ENCODE data around the gene TP63. TPM values are rescaled to one million over a fixed set of nuclear protein-coding genes. Genes with fewer than 3 reads are reported as not detected.

Gene TP63
- total and polyA plus RNA-seq, 9 donors, result 7.0 to 26.5 (median 14.8) TPM

- Histone ChIP-seq H3K4me1 (ENCODE audit: control insufficient read depth, insufficient read depth, low read length) (no peaks in the 10 kb centered on the region), H3K4me3 (ENCODE audit: low read length) (no peak overlapping the region), H3K27ac (ENCODE audit: low read length) (no peak overlapping the region), H3K27me3 (ENCODE audit: control insufficient read depth, insufficient read depth, low read length) (no peaks in the 10 kb centered on the region), H3K9me3 (replicated peaks; ENCODE audit: control insufficient read depth, low read depth, low read length) (no peaks in the 10 kb centered on the region), H3K36me3 (ENCODE audit: control insufficient read depth, insufficient read depth, low read length) (no peaks in the 10 kb centered on the region)
- DNase-seq, result no peak
- no CpG with 5 or more reads among the region's 2 CpGs for WGBS (ENCODE audit: insufficient coverage)
Measured at GRCh38 chr3:189690672-189691071, 59.5 kb downstream of the TP63 start.

DNA sequence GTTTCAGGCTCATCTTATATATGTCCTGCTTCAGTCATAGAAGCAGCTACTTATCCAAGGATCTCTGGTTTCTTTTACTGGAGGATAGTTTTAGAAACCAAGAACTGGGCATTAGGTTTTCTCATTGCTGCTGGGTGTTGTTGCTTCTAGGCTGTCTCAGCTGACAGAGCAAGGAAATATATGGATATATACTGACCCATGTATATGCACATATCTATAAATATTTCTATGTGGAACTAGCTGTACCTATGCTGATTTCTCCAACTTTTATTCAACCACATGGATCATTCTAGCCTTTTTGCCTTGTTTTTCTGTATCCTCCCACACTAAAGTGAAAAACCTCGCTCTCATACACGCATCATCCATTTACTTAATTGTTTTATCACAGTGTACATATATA is 64.2 kb downstream of the TP63 start:
- no peaks in the 10 kb centered on the region for H3K36me3 ChIP-seq (ENCODE audit: control insufficient read depth, insufficient read depth, low read length)
- no peak for DNase-seq
- no peak overlapping the region for H3K27ac ChIP-seq (ENCODE audit: low read length)
- no peaks in the 10 kb centered on the region for H3K9me3 ChIP-seq (replicated peaks; ENCODE audit: control insufficient read depth, low read depth, low read length)
- no peaks in the 10 kb centered on the region for H3K4me1 ChIP-seq (ENCODE audit: control insufficient read depth, insufficient read depth, low read length)
- no CpG with 5 or more reads among the region's 2 CpGs for WGBS (ENCODE audit: insufficient coverage)
- no peak overlapping the region for H3K4me3 ChIP-seq (ENCODE audit: low read length)
- H3K27me3 ChIP-seq (ENCODE audit: control insufficient read depth, insufficient read depth, low read length), result no peaks in the 10 kb centered on the region

DNA sequence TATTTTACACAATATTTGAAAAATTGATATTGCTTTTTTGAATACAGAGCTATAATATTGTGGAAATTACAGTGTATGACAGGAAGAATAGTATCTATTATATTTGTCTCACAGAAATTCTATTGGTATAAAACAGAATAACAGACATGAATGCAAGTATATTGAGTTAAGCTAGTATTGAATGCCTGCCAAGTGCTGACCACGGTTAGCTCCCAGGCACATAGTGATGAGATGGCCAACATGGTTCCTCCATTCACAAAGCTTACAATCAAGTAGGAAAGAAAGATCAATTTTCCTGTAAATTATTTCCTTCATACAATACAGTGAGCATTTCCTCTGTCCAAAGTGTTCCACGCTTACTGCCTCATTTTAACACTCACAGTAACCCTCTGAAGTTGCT is 67.6 kb downstream of the TP63 start:
- WGBS (ENCODE audit: insufficient coverage), result 30% methylated on average over 2 of the region's 2 CpGs
- Histone ChIP-seq H3K4me3 (ENCODE audit: low read length) (no peak overlapping the region), H3K27ac (ENCODE audit: low read length) (no peak overlapping the region), H3K4me1 (ENCODE audit: control insufficient read depth, insufficient read depth, low read length) (peaks cover 2% of the 10 kb centered on the region), H3K27me3 (ENCODE audit: control insufficient read depth, insufficient read depth, low read length) (no peaks in the 10 kb centered on the region), H3K9me3 (replicated peaks; ENCODE audit: control insufficient read depth, low read depth, low read length) (no peaks in the 10 kb centered on the region), H3K36me3 (ENCODE audit: control insufficient read depth, insufficient read depth, low read length) (no peaks in the 10 kb centered on the region)
- DNase-seq, result no peak

DNA sequence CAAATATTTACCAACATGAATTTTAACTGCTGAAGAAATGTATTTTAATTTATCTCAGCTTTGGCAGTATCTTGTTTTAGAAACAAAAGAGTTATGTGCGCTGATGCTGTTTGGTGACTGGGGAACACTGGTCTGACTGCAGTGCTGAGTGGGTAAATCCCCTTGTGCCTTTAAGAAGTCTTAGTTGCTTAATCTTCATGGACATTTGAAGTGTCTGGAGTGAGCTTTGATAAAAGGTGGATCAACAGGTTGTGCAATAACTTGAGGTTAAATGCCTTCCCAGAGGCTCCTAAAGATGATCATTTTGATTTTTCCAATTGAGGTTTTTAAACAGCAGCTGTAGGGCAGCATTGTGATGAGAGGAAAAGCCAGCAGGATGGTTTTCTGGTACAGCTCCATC is 68.7 kb downstream of the TP63 start:
- Histone ChIP-seq H3K9me3 (replicated peaks; ENCODE audit: control insufficient read depth, low read depth, low read length) (no peaks in the 10 kb centered on the region), H3K27me3 (ENCODE audit: control insufficient read depth, insufficient read depth, low read length) (no peaks in the 10 kb centered on the region), H3K27ac (ENCODE audit: low read length) (no peak overlapping the region), H3K4me3 (ENCODE audit: low read length) (no peak overlapping the region), H3K4me1 (ENCODE audit: control insufficient read depth, insufficient read depth, low read length) (peaks cover 2% of the 10 kb centered on the region), H3K36me3 (ENCODE audit: control insufficient read depth, insufficient read depth, low read length) (no peaks in the 10 kb centered on the region)
- WGBS (ENCODE audit: insufficient coverage), result 90% methylated on average over 1 of the region's 1 CpG
- DNase-seq, result no peak

DNA sequence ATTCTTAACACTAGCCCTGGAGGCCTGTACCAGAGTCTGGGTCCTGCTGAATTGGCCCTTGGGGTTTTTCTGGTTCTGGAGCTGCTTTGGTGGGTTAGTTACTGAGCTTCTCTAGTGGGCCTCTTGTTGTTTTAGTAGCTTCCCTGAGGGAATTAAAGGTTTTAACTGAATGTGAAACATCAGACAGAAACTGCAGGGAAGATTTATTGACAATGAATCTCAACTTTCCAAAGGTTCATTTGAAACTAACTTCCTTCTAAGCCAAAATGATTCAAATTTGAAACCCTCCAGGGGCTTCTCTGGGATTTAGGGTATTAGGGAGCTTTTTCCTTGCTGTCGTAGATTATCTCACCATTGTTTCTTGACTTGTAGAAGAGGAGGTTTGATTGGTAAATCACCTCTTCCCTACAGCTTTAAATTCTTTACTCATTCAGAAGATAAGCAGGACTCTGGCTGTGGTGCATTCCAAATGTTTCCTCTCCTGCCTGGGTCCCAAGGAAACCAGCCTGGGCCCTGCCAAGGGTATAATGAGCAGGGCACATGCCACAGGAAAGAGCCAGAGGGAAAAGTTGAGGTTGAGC is 71.0 kb downstream of the TP63 start:
- Histone ChIP-seq H3K4me3 (ENCODE audit: low read length) (no peak overlapping the region), H3K27me3 (ENCODE audit: control insufficient read depth, insufficient read depth, low read length) (no peaks in the 10 kb centered on the region), H3K36me3 (ENCODE audit: control insufficient read depth, insufficient read depth, low read length) (no peaks in the 10 kb centered on the region), H3K27ac (ENCODE audit: low read length) (no peak overlapping the region), H3K9me3 (replicated peaks; ENCODE audit: control insufficient read depth, low read depth, low read length) (no peaks in the 10 kb centered on the region), H3K4me1 (ENCODE audit: control insufficient read depth, insufficient read depth, low read length) (peaks cover 2% of the 10 kb centered on the region)
- WGBS (ENCODE audit: insufficient coverage), result no CpG with 5 or more reads among the region's 1 CpG
- no peak for DNase-seq

- Histone ChIP-seq H3K36me3 (ENCODE audit: control insufficient read depth, insufficient read depth, low read length) (no peaks in the 10 kb centered on the region), H3K4me3 (ENCODE audit: low read length) (no peak overlapping the region), H3K27me3 (ENCODE audit: control insufficient read depth, insufficient read depth, low read length) (no peaks in the 10 kb centered on the region), H3K9me3 (replicated peaks; ENCODE audit: control insufficient read depth, low read depth, low read length) (no peaks in the 10 kb centered on the region), H3K27ac (ENCODE audit: low read length) (no peak overlapping the region), H3K4me1 (ENCODE audit: control insufficient read depth, insufficient read depth, low read length) (peaks cover 2% of the 10 kb centered on the region)
- no CpG with 5 or more reads among the region's 1 CpG for WGBS (ENCODE audit: insufficient coverage)
- no peak for DNase-seq
Measured at GRCh38 chr3:189703865-189704264, 72.7 kb downstream of the TP63 start.

- 100% methylated on average over 2 of the region's 3 CpGs for WGBS (ENCODE audit: insufficient coverage)
- H3K36me3 ChIP-seq (ENCODE audit: control insufficient read depth, insufficient read depth, low read length), result no peaks in the 10 kb centered on the region
- no peak overlapping the region for H3K27ac ChIP-seq (ENCODE audit: low read length)
- peaks cover 8% of the 10 kb centered on the region for H3K4me1 ChIP-seq (ENCODE audit: control insufficient read depth, insufficient read depth, low read length)
- DNase-seq, result no peak
- no peaks in the 10 kb centered on the region for H3K27me3 ChIP-seq (ENCODE audit: control insufficient read depth, insufficient read depth, low read length)
- no peak overlapping the region for H3K4me3 ChIP-seq (ENCODE audit: low read length)
- H3K9me3 ChIP-seq (replicated peaks; ENCODE audit: control insufficient read depth, low read depth, low read length), result no peaks in the 10 kb centered on the region
Measured at GRCh38 chr3:189708375-189708774, 77.2 kb downstream of the TP63 start.

DNA sequence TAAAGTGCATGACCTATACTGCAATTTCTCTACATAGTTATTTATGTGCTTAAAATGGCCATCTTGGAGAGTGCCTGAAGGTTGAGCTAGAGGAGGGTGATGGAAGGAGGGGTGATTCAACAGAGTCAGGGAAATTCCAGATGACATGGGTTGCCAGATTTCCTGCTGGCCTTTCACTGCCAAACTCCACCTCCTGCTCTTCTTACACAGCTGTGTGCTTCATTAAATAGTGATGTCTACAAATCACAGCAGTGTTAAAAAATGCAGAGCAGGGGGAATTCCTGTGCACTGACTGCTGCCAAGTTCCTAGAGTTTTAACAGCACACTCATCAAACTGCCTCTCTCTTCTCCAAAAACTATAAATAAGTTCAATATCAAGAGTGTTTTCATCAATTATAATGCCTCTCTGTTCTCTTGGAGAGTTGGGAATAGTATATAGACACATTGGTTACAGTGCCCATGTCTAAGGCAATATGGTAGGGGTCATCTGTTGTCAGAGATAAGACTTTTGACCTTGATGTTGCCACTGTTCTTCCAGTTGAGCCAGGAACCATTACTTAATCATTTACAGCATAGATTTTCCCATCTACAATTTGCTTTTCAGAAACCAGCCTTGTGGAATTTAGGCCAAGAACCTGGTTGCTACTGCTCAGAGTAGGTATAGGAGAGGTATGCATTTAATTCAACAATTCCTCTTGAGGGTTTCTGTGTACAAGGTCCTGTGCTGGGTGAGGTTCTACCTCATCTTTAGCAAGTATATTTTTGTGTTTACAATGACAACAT is 79.6 kb downstream of the TP63 start:
- no peaks in the 10 kb centered on the region for H3K36me3 ChIP-seq (ENCODE audit: control insufficient read depth, insufficient read depth, low read length)
- peak; percentile 99 for DNase-seq
- H3K4me1 ChIP-seq (ENCODE audit: control insufficient read depth, insufficient read depth, low read length), result peaks cover 8% of the 10 kb centered on the region
- no peaks in the 10 kb centered on the region for H3K27me3 ChIP-seq (ENCODE audit: control insufficient read depth, insufficient read depth, low read length)
- no peak overlapping the region for H3K4me3 ChIP-seq (ENCODE audit: low read length)
- peak overlapping the region; percentile 77 for H3K27ac ChIP-seq (ENCODE audit: low read length)
- H3K9me3 ChIP-seq (replicated peaks; ENCODE audit: control insufficient read depth, low read depth, low read length), result no peaks in the 10 kb centered on the region

GRCh38 chr3:189712906-189713483 is 81.8 kb downstream of the TP63 start:
- no peak for DNase-seq
- no CpG with 5 or more reads among the region's 2 CpGs for WGBS (ENCODE audit: insufficient coverage)
- no peak overlapping the region for H3K27ac ChIP-seq (ENCODE audit: low read length)
- no peaks in the 10 kb centered on the region for H3K27me3 ChIP-seq (ENCODE audit: control insufficient read depth, insufficient read depth, low read length)
- H3K36me3 ChIP-seq (ENCODE audit: control insufficient read depth, insufficient read depth, low read length), result no peaks in the 10 kb centered on the region
- no peaks in the 10 kb centered on the region for H3K9me3 ChIP-seq (replicated peaks; ENCODE audit: control insufficient read depth, low read depth, low read length)
- peaks cover 8% of the 10 kb centered on the region for H3K4me1 ChIP-seq (ENCODE audit: control insufficient read depth, insufficient read depth, low read length)
- no peak overlapping the region for H3K4me3 ChIP-seq (ENCODE audit: low read length)

- Histone ChIP-seq H3K27me3 (ENCODE audit: control insufficient read depth, insufficient read depth, low read length) (no peaks in the 10 kb centered on the region), H3K9me3 (replicated peaks; ENCODE audit: control insufficient read depth, low read depth, low read length) (no peaks in the 10 kb centered on the region), H3K4me1 (ENCODE audit: control insufficient read depth, insufficient read depth, low read length) (peaks cover 8% of the 10 kb centered on the region), H3K27ac (ENCODE audit: low read length) (no peak overlapping the region), H3K36me3 (ENCODE audit: control insufficient read depth, insufficient read depth, low read length) (no peaks in the 10 kb centered on the region), H3K4me3 (ENCODE audit: low read length) (no peak overlapping the region)
- no CpG with 5 or more reads among the region's 5 CpGs for WGBS (ENCODE audit: insufficient coverage)
- no peak for DNase-seq
Measured at GRCh38 chr3:189714991-189715961, 84.1 kb downstream of the TP63 start.

All from muscle of leg (tissue), 11 donors.